COLO829 (cell line): ENCODE results near the gene CCSER1.
"Not testable (repeated sequence)": the region's sequence is repeated elsewhere in the genome, so short reads cannot be mapped to it uniquely, and the experiment has no call there.

Experiments used
- DNase-seq: peaks from one replicate; pipeline ENCODE4 v3.0.0; 2012; ENCODE audit warnings: low spot score

The CCSER1 gene

DNA sequence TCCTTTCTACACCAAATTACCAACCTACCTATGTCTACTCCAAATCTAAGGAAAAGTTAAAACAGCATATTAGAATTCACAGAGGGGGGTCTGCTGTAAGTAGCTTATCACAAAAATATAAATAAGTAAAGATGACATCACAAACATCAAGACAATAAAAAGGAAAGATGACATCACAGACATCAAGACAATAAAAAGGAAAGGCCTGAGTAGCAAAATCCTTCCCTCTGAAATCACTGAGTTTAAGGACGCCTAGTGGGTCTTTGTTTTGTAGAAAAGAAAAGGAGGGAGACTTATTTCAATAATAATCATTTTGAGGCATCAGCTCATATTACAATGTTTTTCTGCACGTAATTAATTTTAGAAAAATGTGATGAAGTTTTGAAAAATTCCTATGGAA lies 1469.5 kb downstream of the CCSER1 start:
- no peak for DNase-seq

DNA sequence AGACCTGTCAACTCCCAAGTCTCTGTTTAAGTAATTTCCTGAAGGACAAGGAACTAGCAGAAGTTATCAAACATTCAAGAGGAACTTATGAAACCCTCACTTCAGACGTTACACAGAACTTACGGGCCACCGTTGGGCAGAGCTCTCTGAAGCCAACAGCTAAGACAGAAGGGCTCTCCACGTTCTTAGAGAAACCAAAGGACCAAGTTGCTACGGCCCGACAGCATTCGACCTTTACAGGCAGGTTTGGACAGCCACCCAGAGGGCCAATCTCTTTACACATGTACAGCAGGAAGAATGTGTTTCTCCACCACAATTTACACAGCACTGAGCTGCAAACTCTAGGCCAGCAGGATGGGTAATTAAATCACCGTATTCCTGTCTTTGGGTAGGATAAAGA lies 1471.5 kb downstream of the CCSER1 start:
- DNase-seq: no peak

GRCh38 chr4:91600301-91600700 lies 1473.1 kb downstream of the CCSER1 start:
- no peak for DNase-seq

GRCh38 chr4:91601401-91601800 lies 1474.2 kb downstream of the CCSER1 start:
- no peak for DNase-seq

GRCh38 chr4:91611782-91612181 lies 1484.6 kb downstream of the CCSER1 start:
- no peak for DNase-seq

GRCh38 chr4:91620952-91621351 lies 1493.8 kb downstream of the CCSER1 start:
- no peak for DNase-seq

GRCh38 chr4:91621446-91621845 lies 1494.3 kb downstream of the CCSER1 start:
- no peak for DNase-seq

DNA sequence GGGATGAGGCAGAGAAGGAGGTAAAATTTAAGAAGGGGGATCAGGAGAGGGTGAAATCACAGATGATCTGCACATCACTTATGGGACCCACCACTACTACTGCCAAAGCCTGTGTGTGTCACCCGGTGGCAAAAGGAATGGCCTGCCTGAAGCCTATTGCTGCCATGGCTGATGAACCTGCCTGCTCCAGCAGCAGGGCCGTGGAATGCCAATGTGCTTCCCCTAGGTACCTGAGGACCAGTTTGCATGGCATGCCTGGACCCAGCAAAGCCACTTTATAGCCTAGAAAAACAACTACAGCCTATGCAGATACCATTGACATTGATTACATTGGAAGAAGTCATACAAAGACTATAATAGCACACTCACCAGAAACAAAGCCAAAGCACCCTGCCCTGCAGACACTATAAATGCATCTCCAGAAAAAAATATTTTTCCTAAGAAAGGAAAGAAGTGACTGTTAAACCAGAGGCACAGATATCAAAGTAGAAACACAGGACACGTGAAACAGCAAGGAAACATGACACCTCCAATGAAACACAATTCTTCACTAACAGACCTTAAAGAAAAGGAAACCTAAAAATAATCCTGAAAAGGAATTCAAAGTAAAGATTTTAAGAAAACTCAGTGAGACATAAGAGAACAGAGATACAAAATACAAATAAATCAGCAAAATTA lies 1495.9 kb downstream of the CCSER1 start:
- no peak for DNase-seq

DNA sequence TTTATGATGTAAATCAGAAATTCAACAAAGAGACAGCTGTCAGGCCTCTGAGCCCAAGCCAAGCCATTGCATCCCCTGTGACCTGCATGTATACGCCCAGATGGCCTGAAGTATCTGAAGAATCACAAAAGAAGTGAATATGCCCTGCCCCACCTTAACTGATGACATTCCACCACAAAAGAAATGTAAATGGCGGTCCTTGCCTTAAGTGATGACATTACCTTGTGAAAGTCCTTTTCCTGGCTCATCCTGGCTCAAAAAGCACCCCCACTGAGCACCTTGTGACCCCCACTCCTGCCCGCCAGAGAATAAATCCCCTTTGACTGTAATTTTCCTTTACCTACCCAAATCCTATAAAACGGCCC lies 1496.4 kb downstream of the CCSER1 start:
- not testable (repeated sequence) for DNase-seq

GRCh38 chr4:91630054-91630453 lies 1502.9 kb downstream of the CCSER1 start:
- no peak for DNase-seq

GRCh38 chr4:91630764-91631163 lies 1503.6 kb downstream of the CCSER1 start:
- no peak for DNase-seq

- DNase-seq: no peak
These were observed 1504.1 kb downstream of the CCSER1 start for GRCh38 chr4:91631335-91631734.

- no peak for DNase-seq
These were observed 1508.9 kb downstream of the CCSER1 start for GRCh38 chr4:91636083-91636482.
